B cell (primary cell): Measurements from ENCODE around the gene CDK5RAP2. TPM values are rescaled to one million over a fixed set of nuclear protein-coding genes. Genes with fewer than 3 reads are reported as not detected.
"Not testable (repeated sequence)": the region's sequence is repeated elsewhere in the genome, so short reads cannot be mapped to it uniquely, and the experiment has no call there.

ENCODE experiments used
- ATAC-seq: fragments of 200-7000 bp; cut with Tn5 transposase; one replicate; pipeline ENCODE4 v1.10.0; 2021; ENCODE audit warnings: low read depth, mild to moderate bottlenecking, moderate number of reproducible peaks, moderate library complexity
- CTCF ChIA-PET: fragments of 350-600 bp; sonication (Branson Sonifier 250); formaldehyde crosslinking; loops from one replicate; lab custom pipeline; 2021; ENCODE audit warnings: antibody characterized with exemption, inconsistent platforms; lab: Charles Lee
- POLR2A ChIA-PET: fragments of 350-600 bp; sonication (Branson Sonifier 250); formaldehyde crosslinking; loops from one replicate; lab custom pipeline; 2021; ENCODE audit warnings: antibody characterized with exemption; lab: Charles Lee
- DNase-seq: peaks from one replicate; pipeline ENCODE4 v3.0.0; 2013
- H2AFZ ChIP-seq: 2 replicates; pipeline ENCODE4 v1.6.1; 2012; ENCODE audit warnings: mild to moderate bottlenecking, low read depth, low read length; ENCODE audit not compliant: insufficient read depth, poor library complexity, severe bottlenecking
- H3K27ac ChIP-seq, 2 donors: 1 replicate in 1 of 2; 2 replicates in 1 of 2; pipeline ENCODE4 v1.5.1; 2012 to 2013; ENCODE audit warnings: low read length in 2 of 2, mild to moderate bottlenecking in 2 of 2, moderate library complexity in 1 of 2
- H3K27me3 ChIP-seq, 4 experiments: fragments of 200-600 bp in 1 of 4; sonication (generic) in 1 of 4; replicated peaks in 1 of 4; 1 replicate in 2 of 4; 2 replicates in 2 of 4; pipeline versions ENCODE4 v1.6.1 to v1.7.0; 2013 to 2016; ENCODE audit warnings: low read length in 3 of 4, mild to moderate bottlenecking in 2 of 4, mixed read lengths in 1 of 4, moderate library complexity in 1 of 4; ENCODE audit not compliant: insufficient read depth in 4 of 4, control insufficient read depth in 3 of 4; ENCODE audit errors: control extremely low read depth in 1 of 4
- H3K36me3 ChIP-seq, 2 experiments: replicated peaks in 1 of 2; 1 replicate in 1 of 2; 2 replicates in 1 of 2; pipeline versions ENCODE4 v1.6.1 to v1.7.1; 2013; ENCODE audit warnings: low read length in 1 of 2; ENCODE audit not compliant: insufficient read depth in 2 of 2, control insufficient read depth in 1 of 2; ENCODE audit errors: control extremely low read depth in 1 of 2, extremely low read depth in 1 of 2
- H3K4me1 ChIP-seq, 2 donors: fragments of 200-600 bp in 1 of 2; sonication (generic) in 1 of 2; 1 replicate in 1 of 2; 2 replicates in 1 of 2; pipeline versions ENCODE4 v1.5.1 to v1.6.1; 2013 to 2017; ENCODE audit warnings: low read length in 2 of 2; ENCODE audit not compliant: control insufficient read depth in 2 of 2, insufficient read depth in 2 of 2
- H3K4me2 ChIP-seq: replicated peaks from 2 replicates; pipeline ENCODE3; 2012; ENCODE audit warnings: mild to moderate bottlenecking, low read depth, low read length; ENCODE audit not compliant: poor library complexity, severe bottlenecking
- H3K4me3 ChIP-seq, 5 experiments: fragments of 200-600 bp in 1 of 5; sonication (generic) in 1 of 5; 1 replicate in 3 of 5; 2 replicates in 2 of 5; pipeline versions ENCODE4 v1.5.1 to v1.7.0; 2011 to 2016; ENCODE audit warnings: low read length in 4 of 5, mild to moderate bottlenecking in 4 of 5, low read depth in 2 of 5, control low read depth in 1 of 5, moderate library complexity in 1 of 5; ENCODE audit not compliant: insufficient read depth in 1 of 5; ENCODE audit errors: control extremely low read depth in 1 of 5, extremely low read depth in 1 of 5
- H3K79me2 ChIP-seq: fragments of 200-600 bp; sonication (generic); one replicate; pipeline ENCODE4 v1.6.0; 2016; ENCODE audit warnings: low read length; ENCODE audit not compliant: control insufficient read depth, insufficient read depth
- H3K9ac ChIP-seq: fragments of 200-600 bp; sonication (generic); 2 replicates; pipeline ENCODE4 v1.6.1; 2017; ENCODE audit warnings: mild to moderate bottlenecking, low read length, moderate library complexity
- H3K9me3 ChIP-seq, 3 donors: one replicate each; pipeline versions ENCODE4 v1.6.1 to v1.7.1; 2013; ENCODE audit warnings: low read length in 2 of 3; ENCODE audit not compliant: control insufficient read depth in 2 of 3, insufficient read depth in 1 of 3; ENCODE audit errors: control extremely low read depth in 1 of 3
- H4K20me1 ChIP-seq: 2 replicates; pipeline ENCODE4 v1.6.0; 2012; ENCODE audit warnings: mild to moderate bottlenecking, low read length; ENCODE audit not compliant: insufficient read depth, control insufficient read depth, poor library complexity, severe bottlenecking
- H3K27ac Mint-ChIP-seq: one replicate; pipeline ENCODE4 v1.8.0; 2021; ENCODE audit warnings: mixed read lengths
- H3K27me3 Mint-ChIP-seq: one replicate; pipeline ENCODE4 v1.8.0; 2021; ENCODE audit warnings: mixed read lengths
- H3K4me1 Mint-ChIP-seq: one replicate; pipeline ENCODE4 v1.8.0; 2021; ENCODE audit warnings: mixed read lengths
- H3K4me3 Mint-ChIP-seq: one replicate; pipeline ENCODE4 v1.8.0; 2021; ENCODE audit warnings: mixed read lengths
- H3K9me3 Mint-ChIP-seq: one replicate; pipeline ENCODE4 v1.8.0; 2022; ENCODE audit warnings: mixed read lengths; ENCODE audit not compliant: insufficient read depth
- EZH2 ChIP-seq: IDR thresholded peaks from 2 replicates; pipeline ENCODE4 v1.6.1; 2012; ENCODE audit warnings: borderline replicate concordance, low read depth, mild to moderate bottlenecking, moderate library complexity, low read length; ENCODE audit not compliant: insufficient read depth, poor library complexity, severe bottlenecking
- WGBS: methylation state at CpG from one replicate; pipeline ENCODE4 v1.1.5; 2013; ENCODE audit warnings: missing lambda C conversion rate; ENCODE audit not compliant: insufficient coverage; 5-methylcytosine and 5-hydroxymethylcytosine counted together
- intact Hi-C: fragments of 100-400 bp; cut with micrococcal nuclease; formaldehyde crosslinking; loops from one replicate; pipeline ENCODE4 v1.10.0; 2022
- polyA plus RNA-seq: library from polyadenylated mRNA; depleted of rRNA; stranded (reverse); fragments of >200 nt; gene quantifications from 2 replicates; pipeline ENCODE4 v1.2.3, GENCODE V29; 2012
- total RNA-seq, 2 donors: library from RNA; stranded (reverse); fragments of 120-200 nt in 1 of 2; gene quantifications; 1 replicate in 1 of 2; 2 replicates in 1 of 2; pipeline versions ENCODE4 v1.2.3 to v1.2.4, GENCODE V29; 2013 to 2022

Gene CDK5RAP2
- total and polyA plus RNA-seq, 2 donors (not counting 1 experiment from before 2014, with no cell fraction given), result 31.3 to 122 TPM

GRCh38 chr9:120555839-120556238 lies 24.1 kb downstream of the CDK5RAP2 start:
- ChIA-PET POLR2A (no interaction called here), CTCF (no interaction called here)
- H3K36me3 ChIP-seq, result peaks cover 12 to 25% of the 10 kb centered on the region in 2 experiments
- H3K4me2 ChIP-seq, result no peak overlapping the region
- no peak for TF ChIP-seq EZH2
- H3K27me3 ChIP-seq, result no peaks in the 10 kb centered on the region
- Mint-ChIP-seq H3K4me1 (peaks cover 18% of the 10 kb centered on the region), H3K27ac (no peak overlapping the region), H3K9me3 (no peaks in the 10 kb centered on the region), H3K27me3 (no peaks in the 10 kb centered on the region), H3K4me3 (no peak overlapping the region)
- ATAC-seq, result peak; percentile 33
- DNase-seq, result peak; percentile 30
- 60% methylated on average over 1 of the region's 4 CpGs for WGBS
- H3K79me2 ChIP-seq, result peaks cover 21% of the 10 kb centered on the region
- no peak overlapping the region for H3K4me3 ChIP-seq
- no peak overlapping the region for H3K27ac ChIP-seq
- no peak overlapping the region for H3K9ac ChIP-seq
- H3K4me1 ChIP-seq, result peaks cover 4 to 5% of the 10 kb centered on the region in 2 donors
- H3K9me3 ChIP-seq, result no peaks in the 10 kb centered on the region
- H2AFZ ChIP-seq, result no peak overlapping the region
- intact Hi-C loops, result no loop called here
- H4K20me1 ChIP-seq, result peaks cover 18% of the 10 kb centered on the region

- intact Hi-C loops, H3K27me3 Mint-ChIP-seq, H3K27ac Mint-ChIP-seq, H4K20me1 ChIP-seq, H3K9me3 Mint-ChIP-seq, H3K27ac ChIP-seq, H3K4me2 ChIP-seq, DNase-seq, H3K79me2 ChIP-seq, H2AFZ ChIP-seq, CTCF ChIA-PET, ATAC-seq, H3K9ac ChIP-seq, H3K27me3 ChIP-seq, H3K4me3 ChIP-seq, H3K4me3 Mint-ChIP-seq, H3K4me1 ChIP-seq, POLR2A ChIA-PET, H3K9me3 ChIP-seq: not testable (repeated sequence)
- peaks cover 12% of the 10 kb centered on the region for H3K4me1 Mint-ChIP-seq
- H3K36me3 ChIP-seq, result peaks cover 20 to 46% of the 10 kb centered on the region in 2 experiments
- no CpG with 5 or more reads among the region's 7 CpGs for WGBS
These were observed 27.7 kb downstream of the CDK5RAP2 start for GRCh38 chr9:120552210-120552704.
